ENCODE results near the gene GAR1.

- no peak for TF ChIP-seq CTCF (IDR thresholded peaks at IDR 0.05)
- TF ChIP-seq POLR2A (IDR thresholded peaks at IDR 0.05) = peak; percentile 44
These were observed 13.7 kb upstream of the GAR1 start, which contains the start of gene CFI for GRCh38 chr4:109801895-109802319.
